HUDEP-2 (cell line): ENCODE results near the gene ACE.

Source experiments
- DNase-seq, 76 experiments: peaks; one replicate each; lab custom pipeline; 2025; ENCODE audit not compliant: unreplicated experiment in 76 of 76; lab: John Stamatoyannopoulos, UW

The ACE gene

GRCh38 chr17:63474174-63474573, 2.7 kb upstream of the ACE start:
- DNase-seq = peak in 1 of 76 experiments; percentile 8

GRCh38 chr17:63474586-63475460, 2.0 kb upstream of the ACE start:
- DNase-seq = no peak

GRCh38 chr17:63475491-63476412, 1.1 kb upstream of the ACE start:
- no peak for DNase-seq

GRCh38 chr17:63476459-63476853, 405 bp upstream of the ACE start:
- DNase-seq = no peak

- no peak for DNase-seq
These were observed 899 bp downstream of the ACE start for GRCh38 chr17:63477480-63478440.

- peak in 73 of 76 experiments; percentile 16 to 89 (median 70) for DNase-seq
These were observed 2.1 kb downstream of the ACE start for GRCh38 chr17:63478814-63479494.

- no peak for DNase-seq
These were observed 2.8 kb downstream of the ACE start for GRCh38 chr17:63479495-63480184.

- no peak for DNase-seq
These were observed 3.4 kb downstream of the ACE start for GRCh38 chr17:63480192-63480784.

- DNase-seq = peak in 6 of 76 experiments; percentile 14 to 45 (median 24)
These were observed 4.1 kb downstream of the ACE start for GRCh38 chr17:63480826-63481487.

- no peak for DNase-seq
These were observed 4.6 kb downstream of the ACE start for GRCh38 chr17:63481488-63481870.

GRCh38 chr17:63482509-63482908, 5.6 kb downstream of the ACE start:
- DNase-seq = no peak

GRCh38 chr17:63483038-63483437, 6.2 kb downstream of the ACE start:
- DNase-seq = no peak

- no peak for DNase-seq
These were observed 7.1 kb downstream of the ACE start for GRCh38 chr17:63483655-63484575.

GRCh38 chr17:63486317-63487013, 9.6 kb downstream of the ACE start:
- no peak for DNase-seq

GRCh38 chr17:63487014-63487339, 10.1 kb downstream of the ACE start:
- no peak for DNase-seq

GRCh38 chr17:63488851-63489250, 12.0 kb downstream of the ACE start:
- DNase-seq = no peak

GRCh38 chr17:63489291-63489690, 12.4 kb downstream of the ACE start:
- DNase-seq = no peak
